HEK293T (cell line): ENCODE results near the gene NMNAT2.

ENCODE experiments used
- CTCF ChIA-PET: fragments of 350-600 bp; formaldehyde crosslinking; extraction: SDS; loops from one replicate; lab custom pipeline; 2021; ENCODE audit warnings: antibody characterized with exemption, inconsistent platforms; lab: Yijun Ruan, JAX
- POLR2A ChIA-PET: fragments of 350-600 bp; formaldehyde crosslinking; extraction: SDS; loops from one replicate; lab custom pipeline; 2020; ENCODE audit warnings: antibody characterized with exemption, inconsistent platforms; lab: Yijun Ruan, JAX
- DNase-seq: peaks from one replicate; pipeline ENCODE4 v3.0.0; 2012; ENCODE audit warnings: mixed read lengths; ENCODE audit errors: extremely low spot score
- ARNT ChIP-seq: fragments of 450-650 bp; IDR thresholded peaks from 2 replicates; pipeline ENCODE4 v1.6.1; 2017; ENCODE audit warnings: mild to moderate bottlenecking
- BHLHE40 ChIP-seq: fragments of 450-650 bp; IDR thresholded peaks from 2 replicates; pipeline ENCODE4 v1.6.1; 2016; ENCODE audit warnings: mild to moderate bottlenecking, moderate library complexity, borderline replicate concordance
- CTBP1 ChIP-seq: fragments of 450-650 bp; IDR thresholded peaks from 2 replicates; pipeline ENCODE4 v1.6.1; 2016; ENCODE audit warnings: borderline replicate concordance
- ELF4 ChIP-seq: fragments of 450-650 bp; IDR thresholded peaks from 2 replicates; pipeline ENCODE4 v1.6.1; 2017; ENCODE audit warnings: antibody characterized with exemption
- FOXA1 ChIP-seq: fragments of 450-650 bp; IDR thresholded peaks from 2 replicates; pipeline ENCODE4 v1.6.1; 2016; ENCODE audit warnings: mild to moderate bottlenecking
- FOXK2 ChIP-seq: fragments of 450-650 bp; IDR thresholded peaks from 2 replicates; pipeline ENCODE4 v1.6.1; 2016; ENCODE audit warnings: mild to moderate bottlenecking
- FOXM1 ChIP-seq: fragments of 450-650 bp; IDR thresholded peaks from 2 replicates; pipeline ENCODE4 v1.6.1; 2017; ENCODE audit warnings: mild to moderate bottlenecking, borderline replicate concordance
- HDGF ChIP-seq: fragments of 450-650 bp; IDR thresholded peaks from 2 replicates; pipeline ENCODE4 v1.6.1; 2017; ENCODE audit warnings: antibody characterized with exemption, borderline replicate concordance
- L3MBTL2 ChIP-seq: fragments of 450-650 bp; conservative IDR thresholded peaks from 2 replicates; pipeline ENCODE4 v1.6.1; 2016; ENCODE audit warnings: mild to moderate bottlenecking
- LEF1 ChIP-seq: fragments of 450-650 bp; IDR thresholded peaks from 2 replicates; pipeline ENCODE4 v1.6.1; 2017; ENCODE audit warnings: mild to moderate bottlenecking, borderline replicate concordance
- NFRKB ChIP-seq: fragments of 450-650 bp; IDR thresholded peaks from 2 replicates; pipeline ENCODE4 v1.6.1; 2016; ENCODE audit warnings: mild to moderate bottlenecking, moderate library complexity
- SP1 ChIP-seq: fragments of 450-650 bp; IDR thresholded peaks from 2 replicates; pipeline ENCODE4 v1.6.1; 2017
- SUZ12 ChIP-seq: fragments of 450-650 bp; IDR thresholded peaks from 2 replicates; pipeline ENCODE4 v1.6.1; 2016; ENCODE audit warnings: mild to moderate bottlenecking
- TARDBP ChIP-seq: fragments of 450-650 bp; IDR thresholded peaks from 2 replicates; pipeline ENCODE4 v1.6.1; 2016
- ZNF384 ChIP-seq: fragments of 450-650 bp; IDR thresholded peaks from 2 replicates; pipeline ENCODE4 v1.6.1; 2016
- TF ChIP-seq, protein P1 (sequence below): fragments of 450-650 bp; IDR thresholded peaks from 2 replicates; pipeline ENCODE4 v1.6.1; 2016

NMNAT2 gene

DNA sequence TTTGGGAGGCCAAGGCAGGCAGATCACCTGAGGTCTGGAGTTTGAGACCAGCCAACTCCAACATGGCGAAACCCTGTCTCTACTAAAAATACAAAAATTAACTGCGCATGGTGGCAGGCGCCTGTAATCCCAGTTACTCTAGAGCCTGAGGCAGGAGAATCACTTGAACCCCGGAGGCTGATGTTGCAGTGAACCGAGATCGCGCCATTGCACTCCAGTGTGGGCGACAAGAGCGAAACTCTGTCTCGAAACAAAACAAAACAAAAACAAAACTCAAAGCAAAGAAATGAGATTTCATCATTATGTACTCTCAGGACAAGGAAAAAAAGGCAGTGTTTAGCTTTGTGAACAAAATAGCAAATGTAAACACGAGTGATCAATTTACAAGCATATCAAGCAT, 171.1 kb downstream of the NMNAT2 start:
- TF ChIP-seq BHLHE40 (no peak), CTBP1 (no peak), FOXA1 (no peak)
- no peak for DNase-seq
- ChIA-PET CTCF (interaction anchor here (1.8 to 3.1 kb wide), 2 partner anchors 12 to 19 kb away, joined by 6 to 11 read pairs; no protein-coding TSS in a partner anchor), POLR2A (no interaction called here)

DNA sequence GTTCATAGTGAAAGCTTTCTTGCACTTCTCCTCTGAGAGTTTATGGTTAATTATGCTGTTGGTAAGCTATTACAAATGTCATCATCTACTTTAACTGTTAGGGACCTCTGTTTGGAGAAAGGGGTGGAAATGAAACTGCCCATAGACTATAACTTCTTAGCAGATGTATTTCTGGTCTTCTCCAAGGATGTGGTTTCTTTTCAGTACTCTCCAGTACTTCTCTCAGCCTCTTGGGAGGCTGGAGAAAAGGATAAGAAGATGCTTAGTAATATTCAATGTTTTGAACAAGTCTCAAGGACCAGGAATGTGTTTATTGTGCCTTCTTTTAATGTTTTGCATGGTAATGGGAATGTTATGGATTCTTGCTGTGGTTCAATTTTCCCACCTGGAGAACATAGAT, 171.7 kb downstream of the NMNAT2 start:
- ChIA-PET CTCF (interaction anchor here (1.1 kb wide), 1 partner anchor 19 kb away, joined by 4 read pairs; no protein-coding TSS in a partner anchor), POLR2A (no interaction called here)
- TF ChIP-seq ZNF384 (no peak), FOXA1 (no peak), ELF4 (no peak), HDGF (no peak), SP1 (no peak), FOXM1 (no peak), FOXK2 (no peak), CTBP1 (no peak), BHLHE40 (no peak), SUZ12 (no peak), L3MBTL2 (no peak), TARDBP (no peak), ARNT (no peak), LEF1 (no peak)
- TF ChIP-seq, protein P1, sequence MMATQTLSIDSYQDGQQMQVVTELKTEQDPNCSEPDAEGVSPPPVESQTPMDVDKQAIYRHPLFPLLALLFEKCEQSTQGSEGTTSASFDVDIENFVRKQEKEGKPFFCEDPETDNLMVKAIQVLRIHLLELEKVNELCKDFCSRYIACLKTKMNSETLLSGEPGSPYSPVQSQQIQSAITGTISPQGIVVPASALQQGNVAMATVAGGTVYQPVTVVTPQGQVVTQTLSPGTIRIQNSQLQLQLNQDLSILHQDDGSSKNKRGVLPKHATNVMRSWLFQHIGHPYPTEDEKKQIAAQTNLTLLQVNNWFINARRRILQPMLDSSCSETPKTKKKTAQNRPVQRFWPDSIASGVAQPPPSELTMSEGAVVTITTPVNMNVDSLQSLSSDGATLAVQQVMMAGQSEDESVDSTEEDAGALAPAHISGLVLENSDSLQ: no peak
- DNase-seq: no peak

DNA sequence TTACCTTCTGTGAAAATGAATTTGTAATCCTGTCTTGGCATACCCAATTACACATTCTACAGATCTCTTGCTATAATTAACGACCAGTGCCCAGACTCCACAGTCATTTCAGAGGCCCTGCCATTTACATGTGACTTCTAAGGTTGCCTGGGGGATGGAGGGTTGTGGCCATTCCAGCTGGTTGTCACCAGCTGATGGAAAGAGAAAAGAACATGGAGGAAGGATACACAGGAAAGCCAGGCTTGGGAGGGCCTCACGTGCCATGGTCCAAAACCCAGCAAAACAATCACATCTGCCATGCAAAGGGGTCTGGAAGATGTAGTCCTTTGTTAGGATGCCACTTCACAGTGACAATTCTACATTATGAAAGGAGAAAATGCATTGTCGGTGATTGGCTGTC, 172.8 kb downstream of the NMNAT2 start:
- CTCF ChIA-PET: interaction anchor here (0.6 kb wide), 1 partner anchor 194 kb away, joined by 11 read pairs; no protein-coding TSS in a partner anchor
- POLR2A ChIA-PET: no interaction called here
- DNase-seq: no peak
- no peak for TF ChIP-seq L3MBTL2
- TF ChIP-seq BHLHE40: no peak
- no peak for TF ChIP-seq ARNT
- TF ChIP-seq ZNF384: no peak
- TF ChIP-seq SP1: no peak

DNA sequence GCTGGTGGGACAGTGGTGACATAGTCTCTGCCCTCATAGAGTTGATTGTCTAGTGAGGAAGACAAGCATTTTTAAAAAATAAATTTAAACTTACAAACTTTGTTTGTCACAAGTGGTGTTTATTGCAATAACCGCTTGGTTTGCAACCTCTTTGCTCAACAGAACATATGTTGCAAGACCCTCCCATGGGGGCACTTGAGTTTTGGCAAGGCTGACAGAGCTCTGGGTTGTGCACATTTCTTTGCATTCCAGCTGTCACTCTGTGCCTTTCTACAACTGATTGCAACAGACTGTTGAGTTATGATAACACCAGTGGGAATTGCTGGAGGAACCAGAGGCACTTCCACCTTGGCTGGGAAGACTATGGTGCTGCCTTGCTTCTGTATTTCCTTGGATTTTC, 173.7 kb downstream of the NMNAT2 start:
- no peak for TF ChIP-seq L3MBTL2
- TF ChIP-seq HDGF: no peak
- TF ChIP-seq TARDBP: no peak
- ChIA-PET CTCF (interaction anchor here (1.3 kb wide), 1 partner anchor 10 kb away, joined by 4 read pairs; no protein-coding TSS in a partner anchor), POLR2A (no interaction called here)
- no peak for DNase-seq

DNA sequence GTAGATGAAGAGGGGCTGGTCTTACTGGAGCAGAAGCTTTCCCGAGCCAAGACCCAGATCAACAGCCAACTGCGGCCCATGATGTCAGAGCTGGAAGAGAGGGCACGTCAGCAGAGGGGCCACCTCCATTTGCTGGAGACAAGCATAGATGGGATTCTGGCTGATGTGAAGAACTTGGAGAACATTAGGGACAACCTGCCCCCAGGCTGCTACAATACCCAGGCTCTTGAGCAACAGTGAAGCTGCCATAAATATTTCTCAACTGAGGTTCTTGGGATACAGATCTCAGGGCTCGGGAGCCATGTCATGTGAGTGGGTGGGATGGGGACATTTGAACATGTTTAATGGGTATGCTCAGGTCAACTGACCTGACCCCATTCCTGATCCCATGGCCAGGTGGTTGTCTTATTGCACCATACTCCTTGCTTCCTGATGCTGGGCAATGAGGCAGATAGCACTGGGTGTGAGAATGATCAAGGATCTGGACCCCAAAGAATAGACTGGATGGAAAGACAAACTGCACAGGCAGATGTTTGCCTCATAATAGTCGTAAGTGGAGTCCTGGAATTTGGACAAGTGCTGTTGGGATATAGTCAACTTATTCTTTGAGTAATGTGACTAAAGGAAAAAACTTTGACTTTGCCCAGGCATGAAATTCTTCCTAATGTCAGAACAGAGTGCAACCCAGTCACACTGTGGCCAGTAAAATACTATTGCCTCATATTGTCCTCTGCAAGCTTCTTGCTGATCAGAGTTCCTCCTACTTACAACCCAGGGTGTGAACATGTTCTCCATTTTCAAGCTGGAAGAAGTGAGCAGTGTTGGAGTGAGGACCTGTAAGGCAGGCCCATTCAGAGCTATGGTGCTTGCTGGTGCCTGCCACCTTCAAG, 174.8 kb downstream of the NMNAT2 start:
- POLR2A ChIA-PET: no interaction called here
- TF ChIP-seq CTBP1 (no peak), FOXK2 (no peak), BHLHE40 (no peak), TARDBP (no peak), SUZ12 (no peak), ELF4 (no peak), HDGF (no peak), SP1 (no peak), L3MBTL2 (no peak), FOXM1 (no peak), LEF1 (no peak), FOXA1 (no peak), ARNT (no peak), NFRKB (no peak)
- TF ChIP-seq, protein P1: no peak
- CTCF ChIA-PET: interaction anchor here (0.6 to 1.3 kb wide), 3 partner anchors 9 to 1746 kb away, joined by 3 to 4 read pairs (median 3); no protein-coding TSS in a partner anchor
- DNase-seq: no peak

DNA sequence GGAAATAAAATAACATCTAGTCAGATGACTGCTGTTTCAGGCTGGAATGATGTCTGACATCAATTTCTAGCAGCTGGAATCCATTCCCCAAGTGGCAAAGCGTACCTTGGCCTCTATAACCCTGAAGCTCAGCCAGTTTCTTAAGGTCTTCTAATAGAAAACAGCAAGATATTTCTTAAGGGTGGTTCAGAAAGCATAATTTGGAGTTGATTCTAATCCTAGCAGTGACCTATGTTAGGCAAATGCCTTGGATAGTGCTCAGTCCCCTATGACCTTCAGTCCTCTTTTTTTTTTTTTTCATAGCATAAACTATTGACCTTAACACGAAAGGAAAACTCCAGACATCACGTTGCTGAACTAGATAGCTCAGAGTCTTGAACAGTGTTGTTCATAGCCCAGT, 175.6 kb downstream of the NMNAT2 start:
- DNase-seq: no peak
- POLR2A ChIA-PET: no interaction called here
- TF ChIP-seq FOXM1 (no peak), FOXA1 (no peak), FOXK2 (no peak), L3MBTL2 (no peak), LEF1 (no peak), TARDBP (no peak), CTBP1 (no peak), ZNF384 (no peak), SUZ12 (no peak), NFRKB (no peak), SP1 (no peak), ELF4 (no peak), HDGF (no peak), ARNT (no peak), BHLHE40 (no peak)
- TF ChIP-seq, protein P1: no peak
- CTCF ChIA-PET: interaction anchor here (0.6 kb wide), 1 partner anchor 15 kb away, joined by 3 read pairs; no protein-coding TSS in a partner anchor
